ENCODE results near the gene NUP153. TPM values are rescaled to one million over a fixed set of nuclear protein-coding genes. Genes with fewer than 3 reads are reported as not detected.
"Not testable (repeated sequence)": the region's sequence is repeated elsewhere in the genome, so short reads cannot be mapped to it uniquely, and the experiment has no call there.

NUP153 gene
- total RNA-seq, 8 experiments from 2014 or later = 24.3 to 49.1 (median 32.7) TPM

- in situ Hi-C loops (cut with MboI; ENCODE audit: low pct_unique_long_range_greater_than_20kb in 2 of 9, low sequenced_read_pairs in 9 of 9, unreplicated experiment in 9 of 9) = loop anchor here in 7 of 9 experiments (10.0 to 25.0 kb wide), 2 partner anchors 422 to 429 kb away; no protein-coding TSS in a partner anchor
- ATAC-seq (replicated peaks in 6 of 8) = peak in 5 of 8 experiments; percentile 17 to 55 (median 52)
- Histone ChIP-seq H3K4me3 (no peak overlapping the region), H3K4me1 (replicated peaks in 1 of 2) (no peaks in the 10 kb centered on the region), H3K27ac (no peak overlapping the region)
- 4 to 100% (median 40%) methylated on average over 1 to 5 of the region's 5 CpGs for WGBS, 10 experiments
Observed at GRCh38 chr6:17583811-17584210, 122.9 kb downstream of the NUP153 start.

- in situ Hi-C loops (cut with MboI; ENCODE audit: low pct_unique_long_range_greater_than_20kb in 2 of 9, low sequenced_read_pairs in 9 of 9, unreplicated experiment in 9 of 9) = loop anchor here in 7 of 9 experiments (10.0 to 25.0 kb wide), 2 partner anchors 419 to 426 kb away; no protein-coding TSS in a partner anchor
- 80 to 100% (median 96%) methylated on average over 1 to 7 of the region's 7 CpGs; no CpG with 5 or more reads in 2 of the 10 experiments for WGBS, 10 experiments
- not testable (repeated sequence) for H3K27ac ChIP-seq; H3K4me3 ChIP-seq; H3K4me1 ChIP-seq (replicated peaks in 1 of 2); ATAC-seq (replicated peaks in 6 of 8)
Observed at GRCh38 chr6:17581282-17581681, 125.4 kb downstream of the NUP153 start.

- in situ Hi-C loops (cut with MboI; ENCODE audit: low pct_unique_long_range_greater_than_20kb in 2 of 9, low sequenced_read_pairs in 9 of 9, unreplicated experiment in 9 of 9) = loop anchor here in 7 of 9 experiments (10.0 to 25.0 kb wide), 2 partner anchors 418 to 426 kb away; no protein-coding TSS in a partner anchor
- 45 to 100% (median 77%) methylated on average over 2 to 18 of the region's 53 CpGs; no CpG with 5 or more reads in 6 of the 10 experiments for WGBS, 10 experiments
- Histone ChIP-seq H3K4me3 (peak overlapping the region in 3 of 5 donors; percentile 15 to 34 (median 30)), H3K27ac (no peak overlapping the region), H3K4me1 (replicated peaks in 1 of 2) (no peaks in the 10 kb centered on the region)
- ATAC-seq (replicated peaks in 6 of 8) = peak in 7 of 8 experiments; percentile 63 to 89 (median 72)
Observed at GRCh38 chr6:17580518-17581048, 126.1 kb downstream of the NUP153 start.

GRCh38 chr6:17577059-17577458 is 129.7 kb downstream of the NUP153 start:
- in situ Hi-C loops (cut with MboI; ENCODE audit: low pct_unique_long_range_greater_than_20kb in 2 of 9, low sequenced_read_pairs in 9 of 9, unreplicated experiment in 9 of 9) = loop anchor here in 5 of 9 experiments (25.0 kb wide), 1 partner anchor 415 kb away; no protein-coding TSS in a partner anchor
- no peak overlapping the region for H3K27ac ChIP-seq
- H3K4me3 ChIP-seq = no peak overlapping the region
- no peaks in the 10 kb centered on the region for H3K4me1 ChIP-seq (replicated peaks in 1 of 2)
- 50 to 100% (median 92%) methylated on average over 1 of the region's 1 CpG; no CpG with 5 or more reads in 4 of the 10 experiments for WGBS, 10 experiments
- no peak for ATAC-seq (replicated peaks in 6 of 8)

- peak in 2 of 8 experiments; percentile 75 to 77 for ATAC-seq (replicated peaks in 6 of 8)
Observed at GRCh38 chr6:17574866-17575560, 131.7 kb downstream of the NUP153 start.

GRCh38 chr6:17565399-17565798 is 141.3 kb downstream of the NUP153 start:
- H3K4me3 ChIP-seq = no peak overlapping the region
- in situ Hi-C loops (cut with MboI; ENCODE audit: low pct_unique_long_range_greater_than_20kb in 2 of 9, low sequenced_read_pairs in 9 of 9, unreplicated experiment in 9 of 9) = no loop called here
- ATAC-seq (replicated peaks in 6 of 8) = no peak
- no peak overlapping the region for H3K27ac ChIP-seq
- WGBS, 10 experiments = 0 to 100% (median 61%) methylated on average over 1 to 3 of the region's 3 CpGs; no CpG with 5 or more reads in 1 of the 10 experiments
- H3K4me1 ChIP-seq (replicated peaks in 1 of 2) = no peaks in the 10 kb centered on the region

More at GRCh38 chr6:17574866-17575560, 131.7 kb downstream of the NUP153 start:
- H3K27ac ChIP-seq = no peak overlapping the region
- 17 to 96% (median 82%) methylated on average over 1 to 7 of the region's 8 CpGs; no CpG with 5 or more reads in 2 of the 10 experiments for WGBS, 10 experiments
- in situ Hi-C loops (cut with MboI; ENCODE audit: low pct_unique_long_range_greater_than_20kb in 2 of 9, low sequenced_read_pairs in 9 of 9, unreplicated experiment in 9 of 9) = loop anchor here in 5 of 9 experiments (25.0 kb wide), 1 partner anchor 413 kb away; no protein-coding TSS in a partner anchor
- no peaks in the 10 kb centered on the region for H3K4me1 ChIP-seq (replicated peaks in 1 of 2)
- H3K4me3 ChIP-seq = no peak overlapping the region

Other genes starting within 250 kb of the NUP153 start
- 10 to 100 TPM; 13.7 to 55.7 (median 27.4) TPM for gene FAM8A1, start 106.6 kb downstream of the NUP153 start, total RNA-seq